IMR-90 (cell line): Measurements from ENCODE around the gene FAM200C. TPM values are rescaled to one million over a fixed set of nuclear protein-coding genes. Genes with fewer than 3 reads are reported as not detected.

ENCODE experiments used
- ATAC-seq: fragments of 200-7000 bp; cut with Tn5 transposase; 2 replicates; pipeline ENCODE4 v1.9.1; 2020; ENCODE audit warnings: low read depth, mild to moderate bottlenecking, moderate library complexity
- BruUV-seq: library from RNA; stranded (reverse); fragments of 400-500 nt; replicated peaks from 2 replicates; lab custom pipeline; 2021; lab: Mats Ljungman, UMichigan
- CTCF ChIA-PET: fragments of 300-600 bp; formaldehyde crosslinking; extraction: SDS; loops from one replicate; lab custom pipeline; 2021; ENCODE audit warnings: antibody characterized with exemption; lab: Yijun Ruan, JAX
- POLR2A ChIA-PET: fragments of 300-600 bp; sonication (Branson Sonifier 250); formaldehyde crosslinking; loops from one replicate; lab custom pipeline; 2022; ENCODE audit warnings: antibody characterized with exemption; ENCODE audit not compliant: unreplicated experiment; lab: Charles Lee
- DNase-seq: peaks from one replicate; pipeline ENCODE4 v3.0.0; 2013
- H2AFZ ChIP-seq: replicated peaks from 2 replicates; pipeline ENCODE3; 2013; ENCODE audit warnings: low read length, mild to moderate bottlenecking; ENCODE audit not compliant: poor library complexity
- H2AK5ac ChIP-seq: 2 replicates; pipeline ENCODE4 v1.6.1; 2013; ENCODE audit warnings: low read depth, low read length, inconsistent platforms
- H2AK9ac ChIP-seq: replicated peaks from 2 replicates; pipeline ENCODE3; 2013; ENCODE audit warnings: mild to moderate bottlenecking, low read depth, low read length, moderate library complexity; ENCODE audit not compliant: poor library complexity
- H2BK120ac ChIP-seq: 2 replicates; pipeline ENCODE4 v1.6.1; 2013; ENCODE audit warnings: low read depth, low read length, inconsistent platforms
- H2BK15ac ChIP-seq: 3 replicates; pipeline ENCODE4 v1.6.1; 2013; ENCODE audit warnings: low read depth, low read length, inconsistent platforms
- H2BK20ac ChIP-seq: 2 replicates; pipeline ENCODE4 v1.6.1; 2013; ENCODE audit warnings: low read depth, mild to moderate bottlenecking, inconsistent platforms, low read length, moderate library complexity
- H2BK5ac ChIP-seq: 2 replicates; pipeline ENCODE4 v1.6.1; 2013; ENCODE audit warnings: mild to moderate bottlenecking, low read depth, low read length, inconsistent platforms; ENCODE audit not compliant: poor library complexity, severe bottlenecking
- H3K14ac ChIP-seq: replicated peaks from 2 replicates; pipeline ENCODE4 v1.6.1; 2013; ENCODE audit warnings: low read depth, low read length, inconsistent platforms
- H3K18ac ChIP-seq: 2 replicates; pipeline ENCODE4 v1.6.1; 2013; ENCODE audit warnings: low read depth, low read length, control low read depth
- H3K23ac ChIP-seq: 2 replicates; pipeline ENCODE4 v1.6.1; 2013; ENCODE audit warnings: low read depth, low read length, inconsistent platforms
- H3K27ac ChIP-seq: 2 replicates; pipeline ENCODE4 v1.5.1; 2013; ENCODE audit warnings: mild to moderate bottlenecking, control low read depth, low read length; ENCODE audit not compliant: insufficient read depth
- H3K27me3 ChIP-seq: 2 replicates; pipeline ENCODE4 v1.6.1; 2013; ENCODE audit warnings: low read length; ENCODE audit not compliant: control insufficient read depth, insufficient read depth
- H3K36me3 ChIP-seq: 2 replicates; pipeline ENCODE4 v1.6.1; 2013; ENCODE audit warnings: low read length, mixed read lengths; ENCODE audit not compliant: control insufficient read depth, insufficient read depth
- H3K4ac ChIP-seq: 2 replicates; pipeline ENCODE4 v1.6.1; 2013; ENCODE audit warnings: low read depth, low read length, inconsistent platforms
- H3K4me1 ChIP-seq: 2 replicates; pipeline ENCODE4 v1.6.1; 2013; ENCODE audit warnings: low read length, mixed read lengths; ENCODE audit not compliant: control insufficient read depth, insufficient read depth
- H3K4me2 ChIP-seq: 2 replicates; pipeline ENCODE4 v1.6.1; 2013; ENCODE audit warnings: low read depth, mild to moderate bottlenecking, control low read depth, low read length, moderate library complexity
- H3K4me3 ChIP-seq: 2 replicates; pipeline ENCODE4 v1.5.1; 2013; ENCODE audit warnings: low read depth, mild to moderate bottlenecking, control low read depth, low read length, moderate library complexity; ENCODE audit not compliant: insufficient read depth
- H3K56ac ChIP-seq: 2 replicates; pipeline ENCODE4 v1.6.1; 2013; ENCODE audit warnings: low read length, inconsistent platforms; ENCODE audit not compliant: insufficient read depth; ENCODE audit errors: extremely low read depth
- H3K79me1 ChIP-seq, 2 experiments: 2 replicates each; pipeline ENCODE4 v1.6.1; 2013; ENCODE audit warnings: low read length in 2 of 2, inconsistent platforms in 1 of 2, low read depth in 1 of 2
- H3K9ac ChIP-seq: 2 replicates; pipeline ENCODE4 v1.6.1; 2013; ENCODE audit warnings: low read depth, low read length, control low read depth
- H3K9me1 ChIP-seq: 2 replicates; pipeline ENCODE4 v1.6.1; 2013; ENCODE audit warnings: low read length, inconsistent platforms; ENCODE audit not compliant: insufficient read depth
- H3K9me3 ChIP-seq: 2 replicates; pipeline ENCODE4 v1.6.1; 2013; ENCODE audit warnings: low read length; ENCODE audit not compliant: control insufficient read depth, insufficient read depth
- H4K20me1 ChIP-seq: 2 replicates; pipeline ENCODE4 v1.6.1; 2013; ENCODE audit warnings: low read length, inconsistent platforms; ENCODE audit not compliant: insufficient read depth
- H4K5ac ChIP-seq: 2 replicates; pipeline ENCODE4 v1.6.1; 2013; ENCODE audit warnings: mild to moderate bottlenecking, low read depth, low read length, control low read depth
- H4K8ac ChIP-seq, 2 experiments: 2 replicates each; pipeline ENCODE4 v1.6.1; 2013; ENCODE audit warnings: low read depth in 2 of 2, low read length in 2 of 2, control low read depth in 1 of 2, inconsistent platforms in 1 of 2
- H4K91ac ChIP-seq: 2 replicates; pipeline ENCODE4 v1.6.1; 2013; ENCODE audit warnings: low read depth, low read length, inconsistent platforms; ENCODE audit not compliant: insufficient read depth
- RCOR1 ChIP-seq: IDR thresholded peaks from 2 replicates; pipeline ENCODE4 v1.6.1; 2012; ENCODE audit warnings: mild to moderate bottlenecking, low read length, improper control_type of control experiment; ENCODE audit not compliant: insufficient replicate concordance
- dilution Hi-C: fragments of 300-500 bp; cut with HindIII; formaldehyde crosslinking; loops from one replicate; pipeline ENCODE4 v1.14.3; 2018; ENCODE audit warnings: low sequenced_read_pairs; ENCODE audit not compliant: unreplicated experiment
- in situ Hi-C: fragments of 300-500 bp; cut with MboI; formaldehyde crosslinking; loops from 3 replicates; pipeline ENCODE4 v1.14.3; 2019; ENCODE audit warnings: low sequenced_read_pairs, inconsistent platforms, mixed read lengths
- intact Hi-C: fragments of 100-400 bp; cut with micrococcal nuclease; formaldehyde crosslinking; loops from 2 replicates; pipeline ENCODE4 v1.10.0; 2022
- polyA plus RNA-seq, 3 experiments: library from polyadenylated mRNA; depleted of rRNA; stranded (reverse); fragments of >200 nt; gene quantifications; 2 replicates each; pipeline ENCODE4 v1.2.3, GENCODE V29; 2012; ENCODE audit warnings: low replicate concordance in 1 of 3
- total RNA-seq: library from RNA; depleted of rRNA; stranded (reverse); fragments of >200 nt; gene quantifications from 2 replicates; pipeline ENCODE4 v1.2.3, GENCODE V29; 2012

FAM200C gene
- total and polyA plus RNA-seq, 2 of the 4 experiments (the other 2 are of a cell fraction), result 1.7 to 6.3 TPM

DNA sequence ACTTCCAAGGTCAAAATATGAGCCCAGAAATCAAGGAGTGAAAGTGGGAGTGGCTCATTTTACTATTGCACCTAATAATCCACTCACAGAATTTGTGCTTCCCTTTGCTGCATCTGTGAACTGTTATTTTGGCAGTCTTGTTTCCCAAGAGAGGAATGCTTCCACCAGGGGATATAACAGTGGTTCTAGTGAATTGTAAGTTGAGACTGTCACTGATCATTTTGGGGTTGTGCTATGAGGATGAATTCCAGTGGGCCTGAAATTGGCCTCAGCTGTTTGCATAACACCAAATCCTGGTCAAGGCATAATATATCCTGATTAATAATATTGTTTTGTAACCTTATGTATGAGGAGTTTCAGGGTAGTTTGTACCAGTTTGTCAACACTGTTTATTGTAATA is 14.4 kb downstream of the FAM200C start:
- Histone ChIP-seq H3K79me1 (peaks cover 0 to 7% of the 10 kb centered on the region in 2 experiments; a peak in 1 of 4 replicates), H3K14ac (no peak overlapping the region), H3K56ac (no peak overlapping the region), H2AFZ (no peak overlapping the region), H3K9me3 (peaks cover 4% of the 10 kb centered on the region; the same call in 1 of the 2 replicates), H4K20me1 (no peaks in the 10 kb centered on the region), H3K27me3 (no peaks in the 10 kb centered on the region; the same call in 1 of the 2 replicates), H3K4me2 (no peak overlapping the region), H2AK9ac (no peak overlapping the region), H3K18ac (no peak overlapping the region), H2BK20ac (no peak overlapping the region), H3K4me3 (no peak overlapping the region), H3K9me1 (no peaks in the 10 kb centered on the region), H2AK5ac (no peak overlapping the region), H4K91ac (no peak overlapping the region), H3K4me1 (no peaks in the 10 kb centered on the region), H2BK15ac (no peak overlapping the region), H4K8ac (no peak overlapping the region), H4K5ac (no peak overlapping the region), H3K27ac (no peak overlapping the region), H2BK120ac (no peak overlapping the region), H3K9ac (no peak overlapping the region), H2BK5ac (no peak overlapping the region), H3K23ac (no peak overlapping the region), H3K4ac (no peak overlapping the region), H3K36me3 (no peaks in the 10 kb centered on the region; the same call in 1 of the 2 replicates)
- ATAC-seq (no peak), DNase-seq (no peak)
- in situ Hi-C loops, result no loop called here
- no peak for TF ChIP-seq RCOR1
- ChIA-PET POLR2A (no interaction called here), CTCF (no interaction called here)
- intact Hi-C loops, result no loop called here
- dilution Hi-C loops, result no loop called here
- no TSS peak for BruUV-seq
